ENCODE measurements around the gene ECHDC3.

ECHDC3 gene

GRCh38 chr10:11797847-11798633 is 55.9 kb downstream of the ECHDC3 start:
- no peak overlapping the region for H3K4me2 ChIP-seq
- H3K36me3 ChIP-seq (ENCODE audit: insufficient read depth) = no peaks in the 10 kb centered on the region
- no peaks in the 10 kb centered on the region for H3K4me1 ChIP-seq (ENCODE audit: low read depth, poor library complexity, severe bottlenecking)
- no peak overlapping the region for H3K27ac ChIP-seq
- no peak overlapping the region for H3K9ac ChIP-seq
- no peak overlapping the region for H3K4me3 ChIP-seq (IDR thresholded peaks at IDR 0.05; ENCODE audit: insufficient read depth, low read depth, low read length)
- H4K20me1 ChIP-seq (ENCODE audit: insufficient read depth) = no peaks in the 10 kb centered on the region
- no peaks in the 10 kb centered on the region for H3K79me2 ChIP-seq (ENCODE audit: insufficient read depth, low read depth)
- no peaks in the 10 kb centered on the region for H3K27me3 ChIP-seq (ENCODE audit: insufficient read depth, low read depth)
- TF ChIP-seq CTCF (conservative IDR thresholded peaks at IDR 0.05; ENCODE audit: low read depth, low read length) = no peak
- no peak overlapping the region for H2AFZ ChIP-seq (ENCODE audit: low read depth)

- Histone ChIP-seq H3K4me1 (ENCODE audit: low read depth, poor library complexity, severe bottlenecking) (no peaks in the 10 kb centered on the region), H3K4me3 (IDR thresholded peaks at IDR 0.05; ENCODE audit: insufficient read depth, low read depth, low read length) (no peak overlapping the region), H4K20me1 (ENCODE audit: insufficient read depth) (no peaks in the 10 kb centered on the region), H3K27ac (no peak overlapping the region), H3K27me3 (ENCODE audit: insufficient read depth, low read depth) (no peaks in the 10 kb centered on the region), H3K4me2 (no peak overlapping the region), H3K79me2 (ENCODE audit: insufficient read depth, low read depth) (no peaks in the 10 kb centered on the region), H3K9ac (no peak overlapping the region), H3K36me3 (ENCODE audit: insufficient read depth) (no peaks in the 10 kb centered on the region), H2AFZ (ENCODE audit: low read depth) (no peak overlapping the region)
- TF ChIP-seq CTCF (conservative IDR thresholded peaks at IDR 0.05; ENCODE audit: low read depth, low read length) = no peak
Measured at GRCh38 chr10:11798845-11799735, 56.9 kb downstream of the ECHDC3 start.

- Histone ChIP-seq H3K27me3 (ENCODE audit: insufficient read depth, low read depth) (no peaks in the 10 kb centered on the region), H3K9ac (no peak overlapping the region), H3K79me2 (ENCODE audit: insufficient read depth, low read depth) (no peaks in the 10 kb centered on the region), H3K36me3 (ENCODE audit: insufficient read depth) (no peaks in the 10 kb centered on the region), H3K4me3 (IDR thresholded peaks at IDR 0.05; ENCODE audit: insufficient read depth, low read depth, low read length) (no peak overlapping the region), H3K27ac (no peak overlapping the region), H4K20me1 (ENCODE audit: insufficient read depth) (no peaks in the 10 kb centered on the region), H3K4me2 (no peak overlapping the region), H2AFZ (ENCODE audit: low read depth) (no peak overlapping the region), H3K4me1 (ENCODE audit: low read depth, poor library complexity, severe bottlenecking) (no peaks in the 10 kb centered on the region)
- no peak for TF ChIP-seq CTCF (conservative IDR thresholded peaks at IDR 0.05; ENCODE audit: low read depth, low read length)
Measured at GRCh38 chr10:11799736-11800080, 57.5 kb downstream of the ECHDC3 start.

GRCh38 chr10:11804336-11804735 is 62.2 kb downstream of the ECHDC3 start:
- Histone ChIP-seq H3K79me2 (ENCODE audit: insufficient read depth, low read depth) (no peaks in the 10 kb centered on the region), H3K4me3 (IDR thresholded peaks at IDR 0.05; ENCODE audit: insufficient read depth, low read depth, low read length) (no peak overlapping the region), H3K9ac (no peak overlapping the region), H4K20me1 (ENCODE audit: insufficient read depth) (no peaks in the 10 kb centered on the region), H2AFZ (ENCODE audit: low read depth) (no peak overlapping the region), H3K36me3 (ENCODE audit: insufficient read depth) (no peaks in the 10 kb centered on the region), H3K4me1 (ENCODE audit: low read depth, poor library complexity, severe bottlenecking) (no peaks in the 10 kb centered on the region), H3K27me3 (ENCODE audit: insufficient read depth, low read depth) (no peaks in the 10 kb centered on the region), H3K27ac (no peak overlapping the region), H3K4me2 (no peak overlapping the region)
- TF ChIP-seq CTCF (conservative IDR thresholded peaks at IDR 0.05; ENCODE audit: low read depth, low read length) = no peak
